GM18907 (cell line): Measurements from ENCODE around the gene PRKAG2.
"Not testable (repeated sequence)": the region's sequence is repeated elsewhere in the genome, so short reads cannot be mapped to it uniquely, and the experiment has no call there.

Experiments
- ATAC-seq: cut with Tn5 transposase; IDR thresholded peaks from one replicate; pipeline ENCODE4 v1.9.1; 2021; ENCODE audit warnings: mild to moderate bottlenecking, moderate library complexity; ENCODE audit not compliant: unreplicated experiment

The PRKAG2 gene

GRCh38 chr7:151573046-151573445, 303.9 kb downstream of the PRKAG2 start:
- not testable (repeated sequence) for ATAC-seq

- ATAC-seq: no peak
Measured at GRCh38 chr7:151572136-151572535, 304.8 kb downstream of the PRKAG2 start.

- ATAC-seq: no peak
Measured at GRCh38 chr7:151571471-151571870, 305.4 kb downstream of the PRKAG2 start.

GRCh38 chr7:151570366-151570915, 306.5 kb downstream of the PRKAG2 start:
- no peak for ATAC-seq

- no peak for ATAC-seq
Measured at GRCh38 chr7:151568956-151569940, 307.7 kb downstream of the PRKAG2 start.

GRCh38 chr7:151566897-151567320, 310.0 kb downstream of the PRKAG2 start:
- ATAC-seq: no peak

- ATAC-seq: no peak
Measured at GRCh38 chr7:151565541-151565940, 311.4 kb downstream of the PRKAG2 start.

- ATAC-seq: no peak
Measured at GRCh38 chr7:151560243-151560642, 316.7 kb downstream of the PRKAG2 start.

GRCh38 chr7:151559557-151560183, 317.2 kb downstream of the PRKAG2 start:
- no peak for ATAC-seq

GRCh38 chr7:151558575-151558974, 318.3 kb downstream of the PRKAG2 start:
- ATAC-seq: no peak

GRCh38 chr7:151556592-151556991, 320.3 kb downstream of the PRKAG2 start:
- ATAC-seq: no peak

GRCh38 chr7:151553356-151553755, 323.6 kb downstream of the PRKAG2 start:
- no peak for ATAC-seq

GRCh38 chr7:151552352-151553028, 324.4 kb downstream of the PRKAG2 start:
- ATAC-seq: no peak

- ATAC-seq: no peak
Measured at GRCh38 chr7:151551820-151552219, 325.1 kb downstream of the PRKAG2 start.

- ATAC-seq: no peak
Measured at GRCh38 chr7:151550656-151551286, 326.1 kb downstream of the PRKAG2 start.

GRCh38 chr7:151549644-151550043, 327.3 kb downstream of the PRKAG2 start:
- no peak for ATAC-seq

GRCh38 chr7:151549083-151549482, 327.8 kb downstream of the PRKAG2 start:
- ATAC-seq: no peak

GRCh38 chr7:151544183-151544582, 332.7 kb downstream of the PRKAG2 start:
- ATAC-seq: no peak

GRCh38 chr7:151542606-151543130, 334.2 kb downstream of the PRKAG2 start:
- ATAC-seq: no peak

GRCh38 chr7:151541709-151542499, 335.0 kb downstream of the PRKAG2 start:
- no peak for ATAC-seq
